WTC11 (cell line): ENCODE data around the gene B3GLCT. TPM values are rescaled to one million over a fixed set of nuclear protein-coding genes. Genes with fewer than 3 reads are reported as not detected.

Source experiments
- ATAC-seq: fragments of 200-7000 bp; cut with Tn5 transposase; 2 replicates; pipeline ENCODE4 v1.10.0; 2021; ENCODE audit warnings: mild to moderate bottlenecking, moderate library complexity
- CTCF ChIA-PET: fragments of 300-600 bp; sonication (Branson Sonifier 250); formaldehyde crosslinking; loops from one replicate; lab custom pipeline; 2021; ENCODE audit warnings: antibody characterized with exemption; lab: Charles Lee
- POLR2A ChIA-PET: fragments of 350-600 bp; sonication (Branson Sonifier 250); formaldehyde crosslinking; loops from one replicate; lab custom pipeline; 2021; ENCODE audit warnings: antibody characterized with exemption; lab: Charles Lee
- DNase-seq: peaks from one replicate; pipeline ENCODE4 v3.0.0; 2021; ENCODE audit warnings: low spot score
- H3K27ac Mint-ChIP-seq: 2 replicates; pipeline ENCODE4 v1.8.0; 2021; ENCODE audit warnings: mixed read lengths
- H3K27me3 Mint-ChIP-seq: 2 replicates; pipeline ENCODE4 v1.8.0; 2021; ENCODE audit warnings: low read depth, mild to moderate bottlenecking, moderate library complexity, mixed read lengths
- H3K36me3 Mint-ChIP-seq: 2 replicates; pipeline ENCODE4 v1.8.0; 2021; ENCODE audit warnings: mixed read lengths
- H3K4me1 Mint-ChIP-seq: 2 replicates; pipeline ENCODE4 v1.8.0; 2022; ENCODE audit warnings: mixed read lengths
- H3K4me3 Mint-ChIP-seq: 2 replicates; pipeline ENCODE4 v1.8.0; 2021; ENCODE audit warnings: mild to moderate bottlenecking, moderate library complexity, mixed read lengths
- H3K9me3 Mint-ChIP-seq: 2 replicates; pipeline ENCODE4 v1.8.0; 2021; ENCODE audit warnings: mixed read lengths
- CREB1 ChIP-seq: sonication (generic); formaldehyde crosslinking; IDR thresholded peaks from 2 replicates; pipeline ENCODE4 v1.8.0; 2023; ENCODE audit warnings: mild to moderate bottlenecking, missing genetic modification reagents
- EMX1 ChIP-seq: fragments of 250-450 bp; sonication (Bioruptor Pico); IDR thresholded peaks from 2 replicates; pipeline ENCODE4 v1.8.0; 2021; ENCODE audit warnings: mild to moderate bottlenecking
- ETV6 ChIP-seq: sonication (generic); formaldehyde crosslinking; IDR thresholded peaks from 2 replicates; pipeline ENCODE4 v1.8.1; 2022; ENCODE audit warnings: mild to moderate bottlenecking, missing genetic modification reagents
- FOXK1 ChIP-seq: sonication (generic); formaldehyde crosslinking; IDR thresholded peaks from 2 replicates; pipeline ENCODE4 v1.8.0; 2022; ENCODE audit warnings: mild to moderate bottlenecking, moderate library complexity, missing genetic modification reagents
- FOXP1 ChIP-seq: sonication (generic); formaldehyde crosslinking; IDR thresholded peaks from 2 replicates; pipeline ENCODE4 v1.8.0; 2022; ENCODE audit warnings: missing genetic modification reagents, mild to moderate bottlenecking, moderate library complexity, borderline replicate concordance
- MXD4 ChIP-seq: fragments of 250-450 bp; sonication (Bioruptor Pico); IDR thresholded peaks from 2 replicates; pipeline ENCODE4 v1.8.0; 2021; ENCODE audit warnings: mild to moderate bottlenecking, moderate library complexity, borderline replicate concordance
- NFATC4 ChIP-seq: fragments of 250-450 bp; sonication (Bioruptor Pico); IDR thresholded peaks from 2 replicates; pipeline ENCODE4 v1.9.0; 2021; ENCODE audit warnings: mild to moderate bottlenecking
- NFE2L1 ChIP-seq: sonication (generic); formaldehyde crosslinking; IDR thresholded peaks from 2 replicates; pipeline ENCODE4 v1.8.1; 2023; ENCODE audit warnings: missing genetic modification reagents
- NFYB ChIP-seq: sonication (generic); formaldehyde crosslinking; conservative IDR thresholded peaks from 2 replicates; pipeline ENCODE4 v1.8.0; 2022; ENCODE audit warnings: low read depth, missing genetic modification reagents
- NR3C1 ChIP-seq: sonication (generic); formaldehyde crosslinking; conservative IDR thresholded peaks from 2 replicates; pipeline ENCODE4 v1.8.1; 2023; ENCODE audit warnings: low read depth, mild to moderate bottlenecking, missing genetic modification reagents
- RELA ChIP-seq: sonication (generic); formaldehyde crosslinking; IDR thresholded peaks from 2 replicates; pipeline ENCODE4 v1.8.1; 2022; ENCODE audit warnings: missing genetic modification reagents, mild to moderate bottlenecking, borderline replicate concordance
- SMAD4 ChIP-seq: sonication (generic); formaldehyde crosslinking; IDR thresholded peaks from 2 replicates; pipeline ENCODE4 v1.8.0; 2022; ENCODE audit warnings: mild to moderate bottlenecking, missing genetic modification reagents
- SOX15 ChIP-seq: fragments of 250-450 bp; sonication (Bioruptor Pico); IDR thresholded peaks from 2 replicates; pipeline ENCODE4 v1.9.0; 2021; ENCODE audit warnings: mild to moderate bottlenecking
- SP1 ChIP-seq: sonication (generic); formaldehyde crosslinking; conservative IDR thresholded peaks from 2 replicates; pipeline ENCODE4 v1.8.1; 2022; ENCODE audit warnings: missing genetic modification reagents
- TP53 ChIP-seq: sonication (generic); formaldehyde crosslinking; IDR thresholded peaks from 2 replicates; pipeline ENCODE4 v1.8.1; 2023; ENCODE audit warnings: mild to moderate bottlenecking, missing genetic modification reagents
- ZNF219 ChIP-seq: sonication (generic); formaldehyde crosslinking; IDR thresholded peaks from 2 replicates; pipeline ENCODE4 v1.8.0; 2023; ENCODE audit warnings: missing genetic modification reagents, mild to moderate bottlenecking, borderline replicate concordance
- ZNF263 ChIP-seq: sonication (generic); formaldehyde crosslinking; IDR thresholded peaks from 2 replicates; pipeline ENCODE4 v1.8.1; 2022; ENCODE audit warnings: low read depth, mild to moderate bottlenecking, moderate library complexity, missing genetic modification reagents
- ZNF416 ChIP-seq: fragments of 250-450 bp; sonication (Bioruptor Pico); IDR thresholded peaks from 2 replicates; pipeline ENCODE4 v1.9.0; 2021; ENCODE audit warnings: mild to moderate bottlenecking, inconsistent platforms
- total RNA-seq: library from RNA; stranded (reverse); gene quantifications from 3 replicates; pipeline ENCODE4 v1.2.3, GENCODE V29; 2021
- TF ChIP-seq, protein P1 (sequence below): sonication (generic); formaldehyde crosslinking; IDR thresholded peaks from 2 replicates; pipeline ENCODE4 v1.8.1; 2023; ENCODE audit warnings: mild to moderate bottlenecking, missing genetic modification reagents
- TF ChIP-seq, protein P2 (sequence below): fragments of 250-450 bp; sonication (Bioruptor Pico); conservative IDR thresholded peaks from 2 replicates; pipeline ENCODE4 v1.9.0; 2021; ENCODE audit warnings: mild to moderate bottlenecking
- TF ChIP-seq, protein P3 (sequence below): sonication (generic); formaldehyde crosslinking; IDR thresholded peaks from 2 replicates; pipeline ENCODE4 v1.8.1; 2022; ENCODE audit warnings: low read depth, missing genetic modification reagents, borderline replicate concordance
- TF ChIP-seq, protein P4 (sequence below): sonication (generic); formaldehyde crosslinking; IDR thresholded peaks from 2 replicates; pipeline ENCODE4 v1.8.0; 2022; ENCODE audit warnings: mild to moderate bottlenecking, missing genetic modification reagents
- TF ChIP-seq, protein P5 (sequence below): sonication (generic); formaldehyde crosslinking; IDR thresholded peaks from 2 replicates; pipeline ENCODE4 v1.8.0; 2022; ENCODE audit warnings: mild to moderate bottlenecking, missing genetic modification reagents
- TF ChIP-seq, protein P6 (sequence below): sonication (generic); formaldehyde crosslinking; IDR thresholded peaks from 2 replicates; pipeline ENCODE4 v1.8.0; 2023; ENCODE audit warnings: missing genetic modification reagents
- TF ChIP-seq, protein P7 (sequence below): sonication (generic); formaldehyde crosslinking; IDR thresholded peaks from 2 replicates; pipeline ENCODE4 v1.8.0; 2022; ENCODE audit warnings: mild to moderate bottlenecking, missing genetic modification reagents

B3GLCT gene
- total RNA-seq, 1 experiment from 2014 or later = 2.4 TPM

DNA sequence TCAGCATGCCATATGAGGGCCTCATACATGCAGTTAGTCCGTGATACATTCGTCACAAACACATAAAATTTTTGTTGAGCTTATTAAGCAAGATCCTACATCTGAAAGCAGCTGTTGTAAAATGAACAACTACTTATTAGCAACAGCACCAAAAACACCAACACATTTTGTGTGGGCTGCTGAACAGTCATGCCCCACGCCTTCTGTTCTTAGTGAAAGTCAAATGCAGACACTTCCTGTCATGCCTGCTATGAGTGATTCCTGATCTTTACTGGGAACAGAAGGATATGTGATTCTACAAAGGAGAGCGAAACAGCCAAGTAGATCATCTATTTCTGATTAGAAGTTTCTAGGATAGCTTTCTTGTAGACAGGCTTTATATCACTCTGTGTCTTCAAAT is 4.2 kb upstream of the B3GLCT start (continued):
- TF ChIP-seq, protein P1, sequence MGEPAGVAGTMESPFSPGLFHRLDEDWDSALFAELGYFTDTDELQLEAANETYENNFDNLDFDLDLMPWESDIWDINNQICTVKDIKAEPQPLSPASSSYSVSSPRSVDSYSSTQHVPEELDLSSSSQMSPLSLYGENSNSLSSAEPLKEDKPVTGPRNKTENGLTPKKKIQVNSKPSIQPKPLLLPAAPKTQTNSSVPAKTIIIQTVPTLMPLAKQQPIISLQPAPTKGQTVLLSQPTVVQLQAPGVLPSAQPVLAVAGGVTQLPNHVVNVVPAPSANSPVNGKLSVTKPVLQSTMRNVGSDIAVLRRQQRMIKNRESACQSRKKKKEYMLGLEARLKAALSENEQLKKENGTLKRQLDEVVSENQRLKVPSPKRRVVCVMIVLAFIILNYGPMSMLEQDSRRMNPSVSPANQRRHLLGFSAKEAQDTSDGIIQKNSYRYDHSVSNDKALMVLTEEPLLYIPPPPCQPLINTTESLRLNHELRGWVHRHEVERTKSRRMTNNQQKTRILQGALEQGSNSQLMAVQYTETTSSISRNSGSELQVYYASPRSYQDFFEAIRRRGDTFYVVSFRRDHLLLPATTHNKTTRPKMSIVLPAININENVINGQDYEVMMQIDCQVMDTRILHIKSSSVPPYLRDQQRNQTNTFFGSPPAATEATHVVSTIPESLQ (CRISPR knock-in tag) = no peak

DNA sequence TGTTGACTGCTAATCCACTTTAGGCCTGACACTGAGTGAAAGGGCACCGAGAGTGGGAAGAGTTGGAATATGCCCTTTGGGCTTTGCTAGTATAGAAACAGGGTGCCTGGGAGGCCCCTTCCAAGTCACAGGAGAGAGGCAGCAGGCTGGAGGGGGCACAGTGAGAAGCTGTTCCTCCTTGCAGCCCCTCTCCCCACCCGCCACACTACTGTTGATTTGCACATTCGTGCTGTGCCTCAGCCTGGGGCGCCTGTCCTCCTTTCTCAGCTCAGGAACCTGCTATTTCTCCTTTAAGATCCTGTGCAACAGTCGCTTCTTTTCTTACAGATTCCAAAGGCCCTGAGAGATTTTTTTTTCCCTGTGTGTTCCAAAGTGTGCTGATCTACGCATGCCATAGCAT is 2.8 kb upstream of the B3GLCT start:
- peaks cover 12% of the 10 kb centered on the region for H3K27me3 Mint-ChIP-seq
- no peak for TF ChIP-seq NR3C1 (CRISPR knock-in tag)
- TF ChIP-seq, protein P2, sequence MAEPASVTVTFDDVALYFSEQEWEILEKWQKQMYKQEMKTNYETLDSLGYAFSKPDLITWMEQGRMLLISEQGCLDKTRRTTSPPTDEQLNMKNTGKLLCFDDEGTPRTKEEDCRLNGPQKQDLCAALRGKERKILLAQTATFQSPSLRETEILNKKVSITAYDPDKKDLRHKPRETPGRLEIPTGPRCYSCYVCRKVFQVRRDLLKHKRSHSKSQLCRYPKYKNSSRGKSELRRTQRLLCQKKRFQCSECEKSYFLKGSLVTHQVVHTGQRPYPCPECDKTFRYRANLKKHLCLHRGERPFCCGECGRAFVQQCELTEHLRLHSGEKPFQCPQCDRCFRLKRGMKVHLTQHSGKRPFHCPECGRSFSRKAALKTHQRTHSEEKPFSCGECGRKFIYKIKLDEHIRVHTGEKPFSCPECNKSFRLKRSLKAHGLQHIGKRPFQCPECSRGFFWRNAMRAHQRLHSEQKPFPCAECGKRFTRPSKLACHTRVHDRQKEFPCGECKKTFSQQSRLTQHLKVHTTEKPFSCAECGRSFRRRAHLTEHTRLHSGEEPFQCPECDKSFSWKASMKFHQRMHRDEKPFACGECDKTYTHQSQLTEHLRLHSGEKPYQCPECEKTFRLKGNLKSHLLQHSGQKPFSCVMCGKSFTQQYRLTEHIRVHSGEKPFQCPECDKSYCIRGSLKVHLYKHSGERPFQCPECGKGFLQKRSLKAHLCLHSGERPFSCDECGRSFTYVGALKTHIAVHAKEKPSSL (CRISPR knock-in tag) = no peak
- TF ChIP-seq, protein P3, sequence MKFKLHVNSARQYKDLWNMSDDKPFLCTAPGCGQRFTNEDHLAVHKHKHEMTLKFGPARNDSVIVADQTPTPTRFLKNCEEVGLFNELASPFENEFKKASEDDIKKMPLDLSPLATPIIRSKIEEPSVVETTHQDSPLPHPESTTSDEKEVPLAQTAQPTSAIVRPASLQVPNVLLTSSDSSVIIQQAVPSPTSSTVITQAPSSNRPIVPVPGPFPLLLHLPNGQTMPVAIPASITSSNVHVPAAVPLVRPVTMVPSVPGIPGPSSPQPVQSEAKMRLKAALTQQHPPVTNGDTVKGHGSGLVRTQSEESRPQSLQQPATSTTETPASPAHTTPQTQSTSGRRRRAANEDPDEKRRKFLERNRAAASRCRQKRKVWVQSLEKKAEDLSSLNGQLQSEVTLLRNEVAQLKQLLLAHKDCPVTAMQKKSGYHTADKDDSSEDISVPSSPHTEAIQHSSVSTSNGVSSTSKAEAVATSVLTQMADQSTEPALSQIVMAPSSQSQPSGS (CRISPR knock-in tag) = no peak
- TF ChIP-seq ZNF416 = no peak
- no peak for TF ChIP-seq MXD4 (CRISPR knock-in tag)
- TF ChIP-seq, all 79 proteins: peak for 0
- Mint-ChIP-seq H3K27ac (no peak overlapping the region), H3K4me3 (no peak overlapping the region), H3K36me3 (no peaks in the 10 kb centered on the region), H3K9me3 (no peaks in the 10 kb centered on the region; the same call in 1 of the 2 replicates), H3K4me1 (peaks cover 25% of the 10 kb centered on the region)
- DNase-seq (no peak), ATAC-seq (no peak)
- ChIA-PET POLR2A (no interaction called here), CTCF (no interaction called here)

DNA sequence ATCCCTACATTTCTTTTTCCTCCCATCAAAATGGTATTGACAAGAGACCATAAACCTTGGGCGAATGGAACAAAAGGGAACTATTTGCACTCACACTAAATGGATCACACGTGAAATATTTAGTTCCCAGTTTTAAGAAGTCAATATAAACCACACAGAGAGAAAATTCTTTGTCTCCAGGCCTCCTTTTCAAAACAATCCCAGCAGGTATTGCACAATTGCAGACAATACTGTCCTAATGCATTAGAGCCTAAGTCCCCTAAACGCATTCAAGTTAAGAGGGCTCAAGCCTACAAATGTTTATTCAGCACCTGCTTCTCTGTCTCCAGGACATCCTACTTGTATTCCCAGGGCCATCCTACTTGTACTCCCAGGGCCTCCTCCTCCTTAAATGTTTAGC is 1.3 kb upstream of the B3GLCT start:
- ATAC-seq = no peak
- Mint-ChIP-seq H3K27me3 (peaks cover 12% of the 10 kb centered on the region), H3K9me3 (no peaks in the 10 kb centered on the region), H3K36me3 (no peaks in the 10 kb centered on the region), H3K27ac (no peak overlapping the region), H3K4me3 (no peak overlapping the region), H3K4me1 (peaks cover 25% of the 10 kb centered on the region)
- POLR2A ChIA-PET = no interaction called here
- CTCF ChIA-PET = no interaction called here
- TF ChIP-seq RELA (CRISPR knock-in tag) (no peak), ZNF219 (CRISPR knock-in tag) (no peak), TP53 (no peak), ZNF263 (CRISPR knock-in tag) (no peak), NFATC4 (CRISPR knock-in tag) (no peak), SP1 (CRISPR knock-in tag) (no peak), SOX15 (CRISPR knock-in tag) (no peak), NFE2L1 (CRISPR knock-in tag) (no peak), ETV6 (no peak), CREB1 (no peak), FOXP1 (no peak), SMAD4 (CRISPR knock-in tag) (no peak), NFYB (no peak), EMX1 (no peak), FOXK1 (CRISPR knock-in tag) (no peak)
- TF ChIP-seq, protein P4, sequence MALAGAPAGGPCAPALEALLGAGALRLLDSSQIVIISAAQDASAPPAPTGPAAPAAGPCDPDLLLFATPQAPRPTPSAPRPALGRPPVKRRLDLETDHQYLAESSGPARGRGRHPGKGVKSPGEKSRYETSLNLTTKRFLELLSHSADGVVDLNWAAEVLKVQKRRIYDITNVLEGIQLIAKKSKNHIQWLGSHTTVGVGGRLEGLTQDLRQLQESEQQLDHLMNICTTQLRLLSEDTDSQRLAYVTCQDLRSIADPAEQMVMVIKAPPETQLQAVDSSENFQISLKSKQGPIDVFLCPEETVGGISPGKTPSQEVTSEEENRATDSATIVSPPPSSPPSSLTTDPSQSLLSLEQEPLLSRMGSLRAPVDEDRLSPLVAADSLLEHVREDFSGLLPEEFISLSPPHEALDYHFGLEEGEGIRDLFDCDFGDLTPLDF (CRISPR knock-in tag) = no peak
- TF ChIP-seq, protein P5, sequence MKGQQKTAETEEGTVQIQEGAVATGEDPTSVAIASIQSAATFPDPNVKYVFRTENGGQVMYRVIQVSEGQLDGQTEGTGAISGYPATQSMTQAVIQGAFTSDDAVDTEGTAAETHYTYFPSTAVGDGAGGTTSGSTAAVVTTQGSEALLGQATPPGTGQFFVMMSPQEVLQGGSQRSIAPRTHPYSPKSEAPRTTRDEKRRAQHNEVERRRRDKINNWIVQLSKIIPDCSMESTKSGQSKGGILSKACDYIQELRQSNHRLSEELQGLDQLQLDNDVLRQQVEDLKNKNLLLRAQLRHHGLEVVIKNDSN (CRISPR knock-in tag) = no peak
- TF ChIP-seq, protein P6, sequence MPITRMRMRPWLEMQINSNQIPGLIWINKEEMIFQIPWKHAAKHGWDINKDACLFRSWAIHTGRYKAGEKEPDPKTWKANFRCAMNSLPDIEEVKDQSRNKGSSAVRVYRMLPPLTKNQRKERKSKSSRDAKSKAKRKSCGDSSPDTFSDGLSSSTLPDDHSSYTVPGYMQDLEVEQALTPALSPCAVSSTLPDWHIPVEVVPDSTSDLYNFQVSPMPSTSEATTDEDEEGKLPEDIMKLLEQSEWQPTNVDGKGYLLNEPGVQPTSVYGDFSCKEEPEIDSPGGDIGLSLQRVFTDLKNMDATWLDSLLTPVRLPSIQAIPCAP (CRISPR knock-in tag) = no peak
- TF ChIP-seq, protein P3 (CRISPR knock-in tag) = no peak
- TF ChIP-seq, protein P7, sequence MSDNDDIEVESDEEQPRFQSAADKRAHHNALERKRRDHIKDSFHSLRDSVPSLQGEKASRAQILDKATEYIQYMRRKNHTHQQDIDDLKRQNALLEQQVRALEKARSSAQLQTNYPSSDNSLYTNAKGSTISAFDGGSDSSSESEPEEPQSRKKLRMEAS = no peak
- DNase-seq = no peak
